ENCODE measurements around the gene COMMD1.

GRCh38 chr2:62152000-62152399, 246.5 kb downstream of the COMMD1 start:
- no peak for TF ChIP-seq EZH2 (IDR thresholded peaks at IDR 0.05; ENCODE audit: borderline replicate concordance, insufficient read depth, low read length, poor library complexity, severe bottlenecking)
- TF ChIP-seq CTCF (IDR thresholded peaks at IDR 0.05; ENCODE audit: poor library complexity, severe bottlenecking), result no peak
- TF ChIP-seq RAD21 (conservative IDR thresholded peaks at IDR 0.05), result no peak
